H1 (cell line): Measurements from ENCODE around the gene TRNP1.

Source experiments
- CBX8 ChIP-seq: fragments of 300-800, 300-1000 bp; sonication (generic); IDR thresholded peaks from 2 replicates; pipeline ENCODE4 v1.7.1; 2016; ENCODE audit warnings: low read depth, low read length, borderline replicate concordance
- EP300 ChIP-seq, 2 experiments: IDR thresholded peaks; 1 replicate in 1 of 2; 2 replicates in 1 of 2; pipeline ENCODE4 v1.6.1; 2011 to 2012; ENCODE audit warnings: low read depth in 2 of 2, low read length in 2 of 2, mild to moderate bottlenecking in 2 of 2, borderline replicate concordance in 1 of 2, inconsistent platforms in 1 of 2, moderate library complexity in 1 of 2
- FOSL1 ChIP-seq: IDR thresholded peaks from 2 replicates; pipeline ENCODE4 v1.6.1; 2011; ENCODE audit warnings: mild to moderate bottlenecking, low read depth, low read length, moderate library complexity; ENCODE audit not compliant: insufficient read depth
- JUN ChIP-seq: IDR thresholded peaks from 2 replicates; pipeline ENCODE4 v1.6.1; 2011; ENCODE audit warnings: low read depth, mild to moderate bottlenecking, improper control_type of control experiment, low read length
- MAFK ChIP-seq: IDR thresholded peaks from 2 replicates; pipeline ENCODE4 v1.6.1; 2012; ENCODE audit warnings: low read depth, mild to moderate bottlenecking, improper control_type of control experiment, low read length
- POLR2A ChIP-seq, 2 experiments: IDR thresholded peaks; 1 replicate in 1 of 2; 2 replicates in 1 of 2; pipeline ENCODE4 v1.6.1; 2011; ENCODE audit warnings: low read depth in 2 of 2, low read length in 2 of 2, mild to moderate bottlenecking in 2 of 2; ENCODE audit errors: control extremely low read depth in 1 of 2
- POLR2AphosphoS5 ChIP-seq: IDR thresholded peaks from 2 replicates; pipeline ENCODE4 v1.6.1; 2011; ENCODE audit warnings: low read depth, low read length
- RFX5 ChIP-seq: IDR thresholded peaks from 2 replicates; pipeline ENCODE4 v1.6.1; 2011; ENCODE audit warnings: low read depth, low read length, improper control_type of control experiment, borderline replicate concordance
- RXRA ChIP-seq: IDR thresholded peaks from 2 replicates; pipeline ENCODE4 v1.6.1; 2011; ENCODE audit warnings: low read depth, mild to moderate bottlenecking, low read length, moderate library complexity; ENCODE audit not compliant: insufficient read depth
- TF ChIP-seq, protein P1 (sequence below), 3 experiments: IDR thresholded peaks; 1 replicate in 2 of 3; 2 replicates in 1 of 3; pipeline versions ENCODE4 v1.5.1 to v1.6.1; 2011; ENCODE audit warnings: low read length in 3 of 3, mild to moderate bottlenecking in 3 of 3, inconsistent platforms in 2 of 3, low read depth in 1 of 3, moderate library complexity in 1 of 3; ENCODE audit not compliant: insufficient read depth in 1 of 3; ENCODE audit errors: control extremely low read depth in 1 of 3
- TF ChIP-seq, protein P2 (sequence below): IDR thresholded peaks from 2 replicates; pipeline ENCODE4 v1.6.1; 2011; ENCODE audit warnings: low read length, improper control_type of control experiment

DNA sequence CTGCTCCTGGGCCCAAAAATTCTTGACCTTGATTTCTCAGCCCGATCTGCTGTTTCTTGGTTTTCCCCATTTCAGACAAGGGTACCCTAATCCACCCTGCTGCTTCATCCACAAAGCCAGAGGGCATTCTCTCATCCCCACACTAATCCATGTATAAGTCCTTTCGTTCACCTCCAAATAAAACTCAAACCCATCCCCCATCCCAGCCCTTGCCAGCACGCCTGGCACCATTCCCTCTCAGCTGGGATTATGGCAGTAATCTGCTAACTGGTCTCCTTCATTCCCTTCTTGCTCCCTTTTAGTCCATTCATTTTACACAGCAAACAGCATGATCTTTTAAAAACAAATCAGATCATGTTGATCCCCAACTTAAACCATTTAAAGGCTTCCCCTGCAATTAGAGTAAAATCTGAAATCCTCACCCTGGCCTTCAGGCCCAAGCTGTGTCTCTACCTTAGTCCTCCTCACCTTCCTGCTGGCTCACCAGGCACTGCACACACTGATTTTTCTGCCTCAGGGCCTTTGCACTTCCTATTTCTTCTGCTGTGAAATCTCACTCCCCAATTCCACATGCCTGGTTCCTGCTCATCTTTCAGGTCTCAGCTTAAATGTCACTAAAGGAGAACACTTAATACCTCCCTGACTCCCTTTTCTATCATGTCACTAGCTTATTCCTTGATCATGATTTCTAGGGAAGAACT is 12.2 kb upstream of the TRNP1 start:
- TF ChIP-seq, protein P1, sequence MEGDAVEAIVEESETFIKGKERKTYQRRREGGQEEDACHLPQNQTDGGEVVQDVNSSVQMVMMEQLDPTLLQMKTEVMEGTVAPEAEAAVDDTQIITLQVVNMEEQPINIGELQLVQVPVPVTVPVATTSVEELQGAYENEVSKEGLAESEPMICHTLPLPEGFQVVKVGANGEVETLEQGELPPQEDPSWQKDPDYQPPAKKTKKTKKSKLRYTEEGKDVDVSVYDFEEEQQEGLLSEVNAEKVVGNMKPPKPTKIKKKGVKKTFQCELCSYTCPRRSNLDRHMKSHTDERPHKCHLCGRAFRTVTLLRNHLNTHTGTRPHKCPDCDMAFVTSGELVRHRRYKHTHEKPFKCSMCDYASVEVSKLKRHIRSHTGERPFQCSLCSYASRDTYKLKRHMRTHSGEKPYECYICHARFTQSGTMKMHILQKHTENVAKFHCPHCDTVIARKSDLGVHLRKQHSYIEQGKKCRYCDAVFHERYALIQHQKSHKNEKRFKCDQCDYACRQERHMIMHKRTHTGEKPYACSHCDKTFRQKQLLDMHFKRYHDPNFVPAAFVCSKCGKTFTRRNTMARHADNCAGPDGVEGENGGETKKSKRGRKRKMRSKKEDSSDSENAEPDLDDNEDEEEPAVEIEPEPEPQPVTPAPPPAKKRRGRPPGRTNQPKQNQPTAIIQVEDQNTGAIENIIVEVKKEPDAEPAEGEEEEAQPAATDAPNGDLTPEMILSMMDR (IDR thresholded peaks at IDR 0.05; ENCODE audit: control extremely low read depth in 1 of 3, insufficient read depth in 1 of 3, low read depth in 1 of 3, low read length in 3 of 3): no peak
- no peak for TF ChIP-seq POLR2A (IDR thresholded peaks at IDR 0.05; ENCODE audit: control extremely low read depth in 1 of 2, low read depth in 2 of 2, low read length in 2 of 2)
- no peak for TF ChIP-seq POLR2AphosphoS5
- TF ChIP-seq CBX8: no peak
- no peak for TF ChIP-seq EP300 (IDR thresholded peaks at IDR 0.05; ENCODE audit: borderline replicate concordance in 1 of 2, low read depth in 2 of 2, low read length in 2 of 2)
- no peak for TF ChIP-seq RFX5
- TF ChIP-seq FOSL1: no peak
- no peak for TF ChIP-seq JUN
- TF ChIP-seq, protein P2, sequence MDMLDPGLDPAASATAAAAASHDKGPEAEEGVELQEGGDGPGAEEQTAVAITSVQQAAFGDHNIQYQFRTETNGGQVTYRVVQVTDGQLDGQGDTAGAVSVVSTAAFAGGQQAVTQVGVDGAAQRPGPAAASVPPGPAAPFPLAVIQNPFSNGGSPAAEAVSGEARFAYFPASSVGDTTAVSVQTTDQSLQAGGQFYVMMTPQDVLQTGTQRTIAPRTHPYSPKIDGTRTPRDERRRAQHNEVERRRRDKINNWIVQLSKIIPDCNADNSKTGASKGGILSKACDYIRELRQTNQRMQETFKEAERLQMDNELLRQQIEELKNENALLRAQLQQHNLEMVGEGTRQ: no peak
- no peak for TF ChIP-seq RXRA
- no peak for TF ChIP-seq MAFK
